Measurements from ENCODE around the gene GKN2. TPM values are rescaled to one million over a fixed set of nuclear protein-coding genes. Genes with fewer than 3 reads are reported as not detected.
"Not testable (repeated sequence)": the region's sequence is repeated elsewhere in the genome, so short reads cannot be mapped to it uniquely, and the experiment has no call there.

The GKN2 gene
- total RNA-seq, 2 experiments from 2014 or later = not detected

DNA sequence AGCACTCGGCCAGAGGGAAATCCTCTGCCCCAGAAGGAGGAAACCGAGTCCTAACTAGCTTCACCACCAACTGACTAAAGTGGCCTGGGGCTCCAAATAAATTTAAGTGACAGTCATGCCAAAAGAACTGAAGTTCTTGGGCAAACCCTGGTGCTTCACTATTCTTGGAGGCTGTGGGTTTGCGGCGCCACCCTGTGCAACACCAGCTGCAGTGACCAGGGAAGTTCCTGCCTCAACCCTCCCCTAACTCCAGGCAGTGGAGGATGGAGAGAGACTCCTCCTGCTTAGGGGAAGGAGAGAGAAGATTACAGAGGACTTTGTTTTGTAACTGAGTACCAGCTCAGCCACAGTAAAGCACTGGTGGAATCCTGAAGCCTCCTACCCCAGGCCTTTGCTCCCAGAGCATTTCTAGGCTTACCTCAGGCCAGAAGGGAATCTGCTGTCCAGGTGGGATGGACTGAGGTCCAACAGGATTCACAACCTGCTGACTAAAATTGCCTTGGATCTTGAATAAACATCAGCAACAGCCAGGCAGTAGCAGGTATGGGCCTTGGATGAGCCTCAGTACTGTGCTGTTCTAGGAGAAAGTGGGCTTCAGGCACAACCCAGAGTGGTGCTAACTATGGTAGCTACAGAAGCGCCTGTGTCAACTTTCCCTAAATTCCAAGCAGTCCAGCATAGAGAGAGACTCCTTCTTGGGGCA lies 52.0 kb downstream of the GKN2 start:
- no peak overlapping the region for H3K4me3 ChIP-seq (ENCODE audit: low read depth, low read length, poor library complexity, severe bottlenecking)
- CTCF ChIA-PET (ENCODE audit: unreplicated experiment) = no interaction called here

DNA sequence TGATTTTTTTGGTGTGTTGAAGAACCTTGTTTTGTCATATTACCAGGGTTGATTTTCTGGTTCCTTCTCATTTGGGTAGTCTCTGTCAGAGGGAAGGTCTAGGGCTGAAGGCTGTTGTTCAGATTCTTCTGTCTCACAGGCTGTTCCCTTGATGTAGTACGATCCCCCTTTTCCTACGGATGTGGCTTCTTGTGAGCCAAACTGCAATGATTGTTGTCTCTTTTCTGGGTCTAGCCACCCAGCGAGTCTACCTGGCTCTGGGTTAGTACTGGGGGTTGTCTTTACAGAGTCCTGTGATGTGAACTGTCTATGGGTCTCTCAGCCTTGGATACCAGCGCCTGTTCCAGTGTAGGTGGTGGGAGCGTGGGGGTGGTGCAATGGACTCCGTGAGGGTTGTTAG lies 56.7 kb downstream of the GKN2 start:
- POLR2A ChIA-PET; H2AFZ ChIP-seq (ENCODE audit: low read length); H3K9me3 ChIP-seq (ENCODE audit: low read length); H3K9me2 ChIP-seq (ENCODE audit: insufficient read depth, low read length); H3K79me2 ChIP-seq (ENCODE audit: insufficient read depth, low read depth, low read length); DNase-seq (ENCODE audit: low spot score); H3K4me1 ChIP-seq (ENCODE audit: insufficient read depth, low read length, poor library complexity, severe bottlenecking); BruUV-seq (replicated peaks); H3K4me2 ChIP-seq (ENCODE audit: low read length); H3K4me3 ChIP-seq (ENCODE audit: low read depth, low read length, poor library complexity, severe bottlenecking); intact Hi-C loops (cut with micrococcal nuclease; ENCODE audit: unreplicated experiment); H3K36me3 ChIP-seq (ENCODE audit: insufficient read depth, low read length); H4K20me1 ChIP-seq (ENCODE audit: insufficient read depth, low read length); H3K27ac ChIP-seq (ENCODE audit: low read depth, low read length, poor library complexity, severe bottlenecking); CTCF ChIA-PET (ENCODE audit: unreplicated experiment): not testable (repeated sequence)

More for the DNA sequence above, 52.0 kb downstream of the GKN2 start:
- intact Hi-C loops (cut with micrococcal nuclease; ENCODE audit: unreplicated experiment) = loop anchor here (2.0 to 10.0 kb wide), 2 partner anchors 150 to 536 kb away; partner anchors contain the start of gene PLEK
- Histone ChIP-seq H3K9me3 (ENCODE audit: low read length) (peaks cover 28% of the 10 kb centered on the region), H3K27ac (ENCODE audit: low read depth, low read length, poor library complexity, severe bottlenecking) (no peak overlapping the region), H4K20me1 (ENCODE audit: insufficient read depth, low read length) (no peaks in the 10 kb centered on the region), H3K4me2 (ENCODE audit: low read length) (no peak overlapping the region), H3K4me1 (ENCODE audit: insufficient read depth, low read length, poor library complexity, severe bottlenecking) (no peaks in the 10 kb centered on the region), H3K79me2 (ENCODE audit: insufficient read depth, low read depth, low read length) (no peaks in the 10 kb centered on the region), H3K36me3 (ENCODE audit: insufficient read depth, low read length) (peaks cover 8% of the 10 kb centered on the region; the same call in 1 of the 2 replicates), H3K9me2 (ENCODE audit: insufficient read depth, low read length) (no peaks in the 10 kb centered on the region), H2AFZ (ENCODE audit: low read length) (no peak overlapping the region)
- BruUV-seq (replicated peaks) = no TSS peak
- no peak for TF ChIP-seq EZH2phosphoT487 (IDR thresholded peaks at IDR 0.05; ENCODE audit: borderline replicate concordance, low read depth, low read length)
- TF ChIP-seq, protein P1, sequence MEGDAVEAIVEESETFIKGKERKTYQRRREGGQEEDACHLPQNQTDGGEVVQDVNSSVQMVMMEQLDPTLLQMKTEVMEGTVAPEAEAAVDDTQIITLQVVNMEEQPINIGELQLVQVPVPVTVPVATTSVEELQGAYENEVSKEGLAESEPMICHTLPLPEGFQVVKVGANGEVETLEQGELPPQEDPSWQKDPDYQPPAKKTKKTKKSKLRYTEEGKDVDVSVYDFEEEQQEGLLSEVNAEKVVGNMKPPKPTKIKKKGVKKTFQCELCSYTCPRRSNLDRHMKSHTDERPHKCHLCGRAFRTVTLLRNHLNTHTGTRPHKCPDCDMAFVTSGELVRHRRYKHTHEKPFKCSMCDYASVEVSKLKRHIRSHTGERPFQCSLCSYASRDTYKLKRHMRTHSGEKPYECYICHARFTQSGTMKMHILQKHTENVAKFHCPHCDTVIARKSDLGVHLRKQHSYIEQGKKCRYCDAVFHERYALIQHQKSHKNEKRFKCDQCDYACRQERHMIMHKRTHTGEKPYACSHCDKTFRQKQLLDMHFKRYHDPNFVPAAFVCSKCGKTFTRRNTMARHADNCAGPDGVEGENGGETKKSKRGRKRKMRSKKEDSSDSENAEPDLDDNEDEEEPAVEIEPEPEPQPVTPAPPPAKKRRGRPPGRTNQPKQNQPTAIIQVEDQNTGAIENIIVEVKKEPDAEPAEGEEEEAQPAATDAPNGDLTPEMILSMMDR (conservative IDR thresholded peaks at IDR 0.05; ENCODE audit: low read length) = no peak
- DNase-seq (ENCODE audit: low spot score) = no peak
- POLR2A ChIA-PET = interaction anchor here (1.0 kb wide), 1 partner anchor 38 kb away, joined by 3 read pairs; no protein-coding TSS in a partner anchor

Other genes with a start within 250 kb of the GKN2 start
- gene ARHGAP25, start 218.1 kb downstream of the GKN2 start, total RNA-seq (2014; rRNA removed; shearing (Covaris generic)) = 18.6 and 22.3 TPM in 2 replicates
- 37.7 and 43.8 TPM in 2 replicates for gene ARHGAP25, start 218.1 kb downstream of the GKN2 start, total RNA-seq (2022)
- not detected in 2 replicates for gene BMP10, start 81.5 kb downstream of the GKN2 start, total RNA-seq (2014; rRNA removed; shearing (Covaris generic))
- gene BMP10, start 81.5 kb downstream of the GKN2 start, total RNA-seq (2022) = not detected in 2 replicates
- not detected in 2 replicates for gene GKN1, start 21.7 kb upstream of the GKN2 start, total RNA-seq (2014; rRNA removed; shearing (Covaris generic))
- not detected in 2 replicates for gene GKN1, start 21.7 kb upstream of the GKN2 start, total RNA-seq (2022)
- gene ANTXR1, start 60.3 kb upstream of the GKN2 start, total RNA-seq (2014; rRNA removed; shearing (Covaris generic)) = not detected in 2 replicates
- not detected in 2 replicates for gene ANTXR1, start 60.3 kb upstream of the GKN2 start, total RNA-seq (2022)